ENCODE results near the gene KCNIP3.
"Not testable (repeated sequence)": the region's sequence is repeated elsewhere in the genome, so short reads cannot be mapped to it uniquely, and the experiment has no call there.

KCNIP3 gene

GRCh38 chr2:95435162-95435871, 138.2 kb downstream of the KCNIP3 start:
- not testable (repeated sequence) for H3K9ac ChIP-seq (ENCODE audit: low read depth, low read length, poor library complexity); H2BK15ac ChIP-seq (ENCODE audit: low read length); H4K8ac ChIP-seq (ENCODE audit: low read depth, low read length); H3K4ac ChIP-seq (ENCODE audit: low read length); H3K79me1 ChIP-seq (ENCODE audit: low read depth, low read length); H3K14ac ChIP-seq (ENCODE audit: low read length); H2AK5ac ChIP-seq (ENCODE audit: low read depth, low read length); H3K27me3 ChIP-seq (ENCODE audit: control insufficient read depth in 3 of 3, insufficient read depth in 3 of 3, low read depth in 1 of 3, low read length in 3 of 3); H3K4me2 ChIP-seq (ENCODE audit: insufficient read depth, low read length, poor library complexity, severe bottlenecking); H3K23ac ChIP-seq (ENCODE audit: low read depth, low read length, poor library complexity); H2AFZ ChIP-seq (ENCODE audit: low read length); H2BK5ac ChIP-seq (ENCODE audit: low read length); DNase-seq (ENCODE audit: low spot score); H4K91ac ChIP-seq (ENCODE audit: low read depth, low read length, poor library complexity); H3K18ac ChIP-seq (ENCODE audit: low read length); H3K9me3 ChIP-seq (replicated peaks in 1 of 2; ENCODE audit: control insufficient read depth in 2 of 2, insufficient read depth in 1 of 2, low read depth in 1 of 2, low read length in 2 of 2); H3K4me1 ChIP-seq (ENCODE audit: control insufficient read depth in 2 of 2, insufficient read depth in 1 of 2, low read depth in 1 of 2, low read length in 2 of 2); H2BK12ac ChIP-seq (ENCODE audit: low read length); H3K36me3 ChIP-seq (replicated peaks in 1 of 2; ENCODE audit: control insufficient read depth in 2 of 2, insufficient read depth in 2 of 2, low read length in 2 of 2); H3K4me3 ChIP-seq (ENCODE audit: low read length in 2 of 2); H2BK120ac ChIP-seq (ENCODE audit: low read depth, low read length); H3K27ac ChIP-seq (replicated peaks; ENCODE audit: low read length)
- WGBS, 2 donors (ENCODE audit: extremely low coverage in 2 of 2, insufficient read length in 2 of 2, insufficient replicate concordance in 1 of 2), result no CpG with 5 or more reads among the region's 30 CpGs

Data from neuronal stem cell (in vitro differentiated cells).